K562 (cell line): ENCODE results near the gene KIAA0319L.

Experiments used
- BRF2 ChIP-seq: IDR thresholded peaks from 3 replicates; pipeline ENCODE4 v1.6.1; 2011; ENCODE audit warnings: borderline replicate concordance, mild to moderate bottlenecking; ENCODE audit not compliant: insufficient read length, insufficient read depth
- EHMT2 ChIP-seq: fragments of 450-650 bp; IDR thresholded peaks from 2 replicates; pipeline ENCODE4 v1.6.1; 2018; ENCODE audit warnings: antibody characterized with exemption
- POLR2A ChIP-seq: fragments of 450-650 bp; conservative IDR thresholded peaks from 2 replicates; pipeline ENCODE4 v1.6.1; 2016
- REST ChIP-seq, 2 experiments: fragments of 450-650 bp; formaldehyde crosslinking in 1 of 2; IDR thresholded peaks; 2 replicates each; pipeline versions ENCODE4 v1.4.0 to v1.6.1; 2014 to 2020; ENCODE audit warnings: mild to moderate bottlenecking in 2 of 2, borderline replicate concordance in 1 of 2, low read depth in 1 of 2
- TCF7L2 ChIP-seq: fragments of 150-350 bp; IDR thresholded peaks from 2 replicates; pipeline ENCODE4 v1.6.1; 2016; ENCODE audit warnings: low read depth, mild to moderate bottlenecking, low read length, moderate library complexity
- TF ChIP-seq, protein P1 (sequence below): sonication (generic); formaldehyde crosslinking; IDR thresholded peaks from 2 replicates; pipeline ENCODE4 v1.8.0; 2022; ENCODE audit warnings: mild to moderate bottlenecking, low read depth, missing genetic modification reagents

- TF ChIP-seq, protein P1, sequence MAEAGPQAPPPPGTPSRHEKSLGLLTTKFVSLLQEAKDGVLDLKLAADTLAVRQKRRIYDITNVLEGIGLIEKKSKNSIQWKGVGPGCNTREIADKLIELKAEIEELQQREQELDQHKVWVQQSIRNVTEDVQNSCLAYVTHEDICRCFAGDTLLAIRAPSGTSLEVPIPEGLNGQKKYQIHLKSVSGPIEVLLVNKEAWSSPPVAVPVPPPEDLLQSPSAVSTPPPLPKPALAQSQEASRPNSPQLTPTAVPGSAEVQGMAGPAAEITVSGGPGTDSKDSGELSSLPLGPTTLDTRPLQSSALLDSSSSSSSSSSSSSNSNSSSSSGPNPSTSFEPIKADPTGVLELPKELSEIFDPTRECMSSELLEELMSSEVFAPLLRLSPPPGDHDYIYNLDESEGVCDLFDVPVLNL: no peak
- no peak for TF ChIP-seq TCF7L2
- TF ChIP-seq REST (IDR thresholded peaks at IDR 0.05; ENCODE audit: borderline replicate concordance): no peak
- no peak for TF ChIP-seq REST (CRISPR knock-in tag; IDR thresholded peaks at IDR 0.05; ENCODE audit: low read depth)
- TF ChIP-seq BRF2: no peak
- TF ChIP-seq EHMT2: no peak
- TF ChIP-seq POLR2A: no peak
These were observed 33.1 kb downstream of the KIAA0319L start for GRCh38 chr1:35524106-35524505.
